Natural killer cell (primary cell): ENCODE results near the gene RIPOR1. TPM values are rescaled to one million over a fixed set of nuclear protein-coding genes. Genes with fewer than 3 reads are reported as not detected.
"Not testable (repeated sequence)": the region's sequence is repeated elsewhere in the genome, so short reads cannot be mapped to it uniquely, and the experiment has no call there.

Experiments used
- ATAC-seq, 3 donors: fragments of 150-1000 bp in 2 of 3; fragments of 200-7000 bp in 1 of 3; cut with Tn5 transposase; 1 replicate in 1 of 3; 2 replicates in 2 of 3; pipeline ENCODE4 v1.10.0; 2021; ENCODE audit warnings: mild to moderate bottlenecking in 2 of 3, moderate library complexity in 2 of 3
- DNase-seq, 2 donors: peaks; one replicate each; pipeline versions ENCODE4 v3.0.0 to v3.0.0-alpha.2; 2013 to 2021; ENCODE audit warnings: mixed read lengths in 1 of 2
- H3K27ac ChIP-seq: one replicate; pipeline ENCODE4 v1.5.1; 2013; ENCODE audit warnings: mild to moderate bottlenecking, low read length
- H3K27me3 ChIP-seq: one replicate; pipeline ENCODE4 v1.6.1; 2013; ENCODE audit warnings: low read length; ENCODE audit not compliant: control insufficient read depth, insufficient read depth
- H3K36me3 ChIP-seq: one replicate; pipeline ENCODE4 v1.6.1; 2013; ENCODE audit warnings: low read length; ENCODE audit not compliant: control insufficient read depth, insufficient read depth
- H3K4me1 ChIP-seq: one replicate; pipeline ENCODE4 v1.6.1; 2013; ENCODE audit warnings: low read length; ENCODE audit not compliant: control insufficient read depth, insufficient read depth
- H3K4me3 ChIP-seq: one replicate; pipeline ENCODE4 v1.5.1; 2013; ENCODE audit warnings: low read length
- H3K9me3 ChIP-seq: one replicate; pipeline ENCODE4 v1.6.1; 2013; ENCODE audit warnings: low read length; ENCODE audit not compliant: control insufficient read depth, insufficient read depth
- H3K27ac Mint-ChIP-seq, 2 donors: one replicate each; pipeline ENCODE4 v1.8.0; 2022; ENCODE audit warnings: mild to moderate bottlenecking in 2 of 2, mixed read lengths in 2 of 2, moderate library complexity in 1 of 2
- H3K27me3 Mint-ChIP-seq, 2 donors: one replicate each; pipeline ENCODE4 v1.8.0; 2022; ENCODE audit warnings: low read depth in 2 of 2, mixed read lengths in 2 of 2
- H3K36me3 Mint-ChIP-seq: one replicate; pipeline ENCODE4 v1.8.0; 2022; ENCODE audit warnings: mixed read lengths
- H3K4me1 Mint-ChIP-seq, 2 donors: one replicate each; pipeline ENCODE4 v1.8.0; 2022; ENCODE audit warnings: mixed read lengths in 2 of 2
- H3K4me3 Mint-ChIP-seq: one replicate; pipeline ENCODE4 v1.8.0; 2022; ENCODE audit warnings: mild to moderate bottlenecking, moderate library complexity, mixed read lengths
- H3K9me3 Mint-ChIP-seq, 2 donors: one replicate each; pipeline ENCODE4 v1.8.0; 2022; ENCODE audit warnings: mixed read lengths in 2 of 2
- CTCF ChIP-seq: fragments of 200-600 bp; IDR thresholded peaks from one replicate; pipeline ENCODE4 v1.8.0; 2022; ENCODE audit warnings: antibody characterized with exemption
- WGBS: methylation state at CpG from one replicate; pipeline ENCODE4 v1.1.7; 2013; ENCODE audit warnings: missing lambda C conversion rate; ENCODE audit not compliant: insufficient coverage; 5-methylcytosine and 5-hydroxymethylcytosine counted together
- intact Hi-C: fragments of 100-400 bp; cut with micrococcal nuclease; formaldehyde crosslinking; loops from one replicate; pipeline ENCODE4 v1.14.2; 2022
- total RNA-seq, 4 donors: library from RNA; stranded (reverse); fragments of 120-200 nt in 1 of 4; gene quantifications; one replicate each; pipeline versions ENCODE4 v1.2.3 to v1.2.4, GENCODE V29; 2013 to 2022

Gene RIPOR1
- total RNA-seq, 3 donors from 2014 or later (not counting 1 experiment from before 2014, with no cell fraction given), result 68.2 to 118 (median 74.8) TPM

- DNase-seq (no peak), ATAC-seq (no peak)
- intact Hi-C loops, result loop anchor here (5.0 kb wide), 2 partner anchors 38 to 453 kb away; partner anchors contain the start of gene PSMB10
- Histone ChIP-seq H3K27ac (no peak overlapping the region), H3K4me1 (peaks cover 39% of the 10 kb centered on the region), H3K27me3 (no peaks in the 10 kb centered on the region), H3K36me3 (peaks cover 9% of the 10 kb centered on the region), H3K9me3 (no peaks in the 10 kb centered on the region), H3K4me3 (no peak overlapping the region)
- Mint-ChIP-seq H3K9me3 (no peaks in the 10 kb centered on the region), H3K27me3 (no peaks in the 10 kb centered on the region), H3K4me3 (no peak overlapping the region), H3K4me1 (peaks cover 21 to 36% of the 10 kb centered on the region in 2 donors), H3K27ac (no peak overlapping the region), H3K36me3 (no peaks in the 10 kb centered on the region)
- 90% methylated on average over 12 of the region's 12 CpGs for WGBS
- TF ChIP-seq CTCF, result no peak
Observed at GRCh38 chr16:67483731-67484525, 44.7 kb upstream of the RIPOR1 start.

- no peaks in the 10 kb centered on the region for H3K36me3 Mint-ChIP-seq
- Histone ChIP-seq H3K4me1 (peaks cover 45% of the 10 kb centered on the region), H3K27ac (no peak overlapping the region), H3K36me3 (peaks cover 9% of the 10 kb centered on the region), H3K4me3 (no peak overlapping the region), H3K9me3 (no peaks in the 10 kb centered on the region), H3K27me3 (no peaks in the 10 kb centered on the region)
- peaks cover 11 to 12% of the 10 kb centered on the region in 2 donors for H3K4me1 Mint-ChIP-seq
- intact Hi-C loops, result no loop called here
- H3K27ac Mint-ChIP-seq, result no peak overlapping the region
- no peak for TF ChIP-seq CTCF
- no peaks in the 10 kb centered on the region for H3K9me3 Mint-ChIP-seq
- H3K27me3 Mint-ChIP-seq, result no peaks in the 10 kb centered on the region
- H3K4me3 Mint-ChIP-seq, result no peak overlapping the region
- DNase-seq (no peak), ATAC-seq (no peak)
- whole genome bisulfite sequencing, result 75% methylated on average over 2 of the region's 3 CpGs
Observed at GRCh38 chr16:67486805-67487204, 41.8 kb upstream of the RIPOR1 start.

DNA sequence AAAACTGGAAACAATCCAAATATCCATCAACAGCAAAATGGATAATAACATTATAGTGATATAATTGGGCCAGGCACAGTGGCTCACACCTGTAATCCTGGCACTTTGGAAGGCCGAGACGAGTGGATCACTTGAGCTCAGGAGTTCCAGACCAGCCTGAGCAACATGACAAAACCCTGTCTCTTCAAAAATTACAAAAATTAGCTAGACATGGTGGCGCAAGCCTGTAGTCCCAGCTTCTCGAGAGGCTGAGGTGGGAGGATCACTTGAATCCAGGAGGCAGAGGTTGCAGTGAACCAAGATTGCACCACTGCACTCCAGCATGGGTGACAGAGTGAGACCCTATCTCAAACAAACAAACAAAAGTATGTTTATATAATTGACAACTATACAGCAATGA is 41.1 kb upstream of the RIPOR1 start:
- H3K4me1 Mint-ChIP-seq, H3K36me3 Mint-ChIP-seq, intact Hi-C loops, H3K9me3 ChIP-seq, ATAC-seq, H3K4me3 Mint-ChIP-seq, H3K27ac Mint-ChIP-seq, H3K9me3 Mint-ChIP-seq, H3K4me3 ChIP-seq, H3K27me3 ChIP-seq, H3K36me3 ChIP-seq, DNase-seq, H3K27me3 Mint-ChIP-seq, H3K27ac ChIP-seq: not testable (repeated sequence)
- WGBS, result 94% methylated on average over 4 of the region's 4 CpGs
- peaks cover 40% of the 10 kb centered on the region for H3K4me1 ChIP-seq

GRCh38 chr16:67489401-67490083 is 39.1 kb upstream of the RIPOR1 start:
- Mint-ChIP-seq H3K27ac (peak overlapping the region in 1 of 2 donors; percentile 58), H3K9me3 (no peaks in the 10 kb centered on the region), H3K4me1 (peaks cover 6 to 8% of the 10 kb centered on the region in 2 donors), H3K27me3 (no peaks in the 10 kb centered on the region), H3K4me3 (no peak overlapping the region), H3K36me3 (no peaks in the 10 kb centered on the region)
- Histone ChIP-seq H3K4me3 (no peak overlapping the region), H3K27ac (peak overlapping the region; percentile 59), H3K4me1 (peaks cover 35% of the 10 kb centered on the region), H3K36me3 (peaks cover 4% of the 10 kb centered on the region), H3K9me3 (no peaks in the 10 kb centered on the region), H3K27me3 (no peaks in the 10 kb centered on the region)
- intact Hi-C loops, result loop anchor here (5.0 kb wide), 1 partner anchor 38 kb away; the partner anchor contains the start of gene RIPOR1
- ATAC-seq (no peak), DNase-seq (no peak)
- TF ChIP-seq CTCF, result no peak
- 85% methylated on average over 4 of the region's 4 CpGs for WGBS
